SH-SY5Y (cell line): ENCODE results near the gene IQCK.

ENCODE experiments used
- GATA2 ChIP-seq: IDR thresholded peaks from 2 replicates; pipeline ENCODE4 v1.6.1; 2011; ENCODE audit warnings: mild to moderate bottlenecking, low read depth, low read length
- GATA3 ChIP-seq: IDR thresholded peaks from 2 replicates; pipeline ENCODE4 v1.6.1; 2011; ENCODE audit warnings: low read depth, mild to moderate bottlenecking, low read length, moderate library complexity

DNA sequence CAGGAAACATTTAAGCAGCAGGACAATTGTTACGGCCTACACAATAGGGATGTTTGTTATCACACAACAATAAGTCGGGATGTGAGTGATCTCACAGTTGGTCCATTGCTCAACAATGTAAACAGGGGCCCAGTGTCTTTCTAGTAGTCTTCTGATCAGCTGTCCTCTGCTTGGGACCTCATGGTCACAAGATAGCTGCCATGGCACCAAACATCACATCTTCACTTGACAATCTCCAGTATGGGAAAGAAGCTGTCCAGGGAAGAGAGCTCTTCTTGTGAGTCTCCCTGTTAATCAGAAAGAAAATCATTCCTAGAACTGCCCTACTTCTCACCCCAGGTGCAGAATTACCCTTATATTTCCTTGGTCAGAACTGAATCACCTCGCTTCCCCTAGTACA is 172.8 kb downstream of the IQCK start:
- TF ChIP-seq GATA3 (no peak), GATA2 (no peak)
